ENCODE data around the gene BCL10.

BCL10 gene

GRCh38 chr1:85283475-85284199 is 7.2 kb upstream of the BCL10 start:
- Mint-ChIP-seq H3K4me3 (no peak overlapping the region), H3K4me1 (peaks cover 12% of the 10 kb centered on the region), H3K36me3 (no peaks in the 10 kb centered on the region), H3K9me3 (no peaks in the 10 kb centered on the region), H3K27ac (no peak overlapping the region)
- DNase-seq (ENCODE audit: low spot score in 2 of 2) (no peak), ATAC-seq (no peak)

GRCh38 chr1:85282424-85282823 is 6.0 kb upstream of the BCL10 start:
- ATAC-seq (no peak), DNase-seq (ENCODE audit: low spot score in 2 of 2) (no peak)
- Mint-ChIP-seq H3K36me3 (no peaks in the 10 kb centered on the region), H3K27ac (no peak overlapping the region), H3K9me3 (no peaks in the 10 kb centered on the region), H3K4me1 (peaks cover 14% of the 10 kb centered on the region), H3K4me3 (no peak overlapping the region)

- Mint-ChIP-seq H3K36me3 (no peaks in the 10 kb centered on the region), H3K27ac (no peak overlapping the region), H3K4me1 (peaks cover 20% of the 10 kb centered on the region), H3K9me3 (no peaks in the 10 kb centered on the region), H3K4me3 (no peak overlapping the region)
- DNase-seq (ENCODE audit: low spot score in 2 of 2) = no peak
- no peak for ATAC-seq
These were observed 4.2 kb upstream of the BCL10 start for GRCh38 chr1:85280636-85281035.

- no peak for ATAC-seq
- Mint-ChIP-seq H3K4me1 (peaks cover 27% of the 10 kb centered on the region), H3K27ac (no peak overlapping the region), H3K9me3 (no peaks in the 10 kb centered on the region), H3K36me3 (peaks cover 2% of the 10 kb centered on the region), H3K4me3 (no peak overlapping the region)
- DNase-seq (ENCODE audit: low spot score in 2 of 2) = no peak
These were observed 3.1 kb upstream of the BCL10 start for GRCh38 chr1:85279458-85280080.

GRCh38 chr1:85278853-85279314 is 2.5 kb upstream of the BCL10 start:
- Mint-ChIP-seq H3K27ac (no peak overlapping the region), H3K4me3 (no peak overlapping the region), H3K9me3 (no peaks in the 10 kb centered on the region), H3K36me3 (peaks cover 9% of the 10 kb centered on the region), H3K4me1 (peaks cover 34% of the 10 kb centered on the region)
- peak; percentile 51 for ATAC-seq
- peak in 1 of 2 donors; percentile 72 for DNase-seq (ENCODE audit: low spot score in 2 of 2)

GRCh38 chr1:85277802-85278201 is 1.4 kb upstream of the BCL10 start:
- Mint-ChIP-seq H3K4me3 (no peak overlapping the region), H3K36me3 (peaks cover 19% of the 10 kb centered on the region), H3K4me1 (peaks cover 45% of the 10 kb centered on the region), H3K9me3 (no peaks in the 10 kb centered on the region), H3K27ac (no peak overlapping the region)
- DNase-seq (ENCODE audit: low spot score in 2 of 2) (no peak), ATAC-seq (no peak)

- no peak for DNase-seq (ENCODE audit: low spot score in 2 of 2)
- H3K27ac Mint-ChIP-seq = peak overlapping the region; percentile 91
- no peak for ATAC-seq
- no peaks in the 10 kb centered on the region for H3K9me3 Mint-ChIP-seq
- peaks cover 48% of the 10 kb centered on the region for H3K4me1 Mint-ChIP-seq
- H3K4me3 Mint-ChIP-seq = peak overlapping the region; percentile 73
- H3K36me3 Mint-ChIP-seq = peaks cover 26% of the 10 kb centered on the region
These were observed 677 bp upstream of the BCL10 start for GRCh38 chr1:85276978-85277639.

GRCh38 chr1:85275701-85276214 is 674 bp downstream of the BCL10 start:
- H3K36me3 Mint-ChIP-seq = peaks cover 40% of the 10 kb centered on the region
- peaks cover 52% of the 10 kb centered on the region for H3K4me1 Mint-ChIP-seq
- H3K4me3 Mint-ChIP-seq = peak overlapping the region; percentile 73
- ATAC-seq (no peak), DNase-seq (ENCODE audit: low spot score in 2 of 2) (peak in 1 of 2 donors; percentile 63)
- H3K9me3 Mint-ChIP-seq = no peaks in the 10 kb centered on the region
- H3K27ac Mint-ChIP-seq = peak overlapping the region; percentile 91

GRCh38 chr1:85274969-85275453 is 1.4 kb downstream of the BCL10 start:
- Mint-ChIP-seq H3K9me3 (no peaks in the 10 kb centered on the region), H3K36me3 (peaks cover 47% of the 10 kb centered on the region), H3K4me1 (peaks cover 52% of the 10 kb centered on the region), H3K27ac (peak overlapping the region; percentile 91), H3K4me3 (peak overlapping the region; percentile 73)
- ATAC-seq = no peak
- no peak for DNase-seq (ENCODE audit: low spot score in 2 of 2)

GRCh38 chr1:85273397-85273796 is 3.0 kb downstream of the BCL10 start:
- DNase-seq (ENCODE audit: low spot score in 2 of 2) = no peak
- Mint-ChIP-seq H3K4me3 (no peak overlapping the region), H3K9me3 (no peaks in the 10 kb centered on the region), H3K4me1 (peaks cover 48% of the 10 kb centered on the region), H3K36me3 (peaks cover 63% of the 10 kb centered on the region), H3K27ac (peak overlapping the region; percentile 9)
- ATAC-seq = no peak

GRCh38 chr1:85268801-85269585 is 7.4 kb downstream of the BCL10 start:
- Mint-ChIP-seq H3K9me3 (no peaks in the 10 kb centered on the region), H3K27ac (peak overlapping the region; percentile 35), H3K4me1 (peaks cover 36% of the 10 kb centered on the region), H3K36me3 (peaks cover 100% of the 10 kb centered on the region), H3K4me3 (no peak overlapping the region)
- ATAC-seq (no peak), DNase-seq (ENCODE audit: low spot score in 2 of 2) (no peak)

GRCh38 chr1:85267313-85267712 is 9.1 kb downstream of the BCL10 start:
- H3K36me3 Mint-ChIP-seq = peaks cover 92% of the 10 kb centered on the region
- H3K9me3 Mint-ChIP-seq = no peaks in the 10 kb centered on the region
- ATAC-seq = no peak
- peaks cover 20% of the 10 kb centered on the region for H3K4me1 Mint-ChIP-seq
- H3K4me3 Mint-ChIP-seq = no peak overlapping the region
- no peak for DNase-seq (ENCODE audit: low spot score in 2 of 2)
- no peak overlapping the region for H3K27ac Mint-ChIP-seq

- no peak for ATAC-seq
- no peak overlapping the region for H3K27ac Mint-ChIP-seq
- H3K36me3 Mint-ChIP-seq = peaks cover 70% of the 10 kb centered on the region
- DNase-seq (ENCODE audit: low spot score in 2 of 2) = no peak
- H3K4me1 Mint-ChIP-seq = peaks cover 18% of the 10 kb centered on the region
- no peak overlapping the region for H3K4me3 Mint-ChIP-seq
- no peaks in the 10 kb centered on the region for H3K9me3 Mint-ChIP-seq
These were observed 12.3 kb downstream of the BCL10 start for GRCh38 chr1:85264150-85264549.

- H3K9me3 Mint-ChIP-seq = no peaks in the 10 kb centered on the region
- H3K36me3 Mint-ChIP-seq = peaks cover 65% of the 10 kb centered on the region
- ATAC-seq (no peak), DNase-seq (ENCODE audit: low spot score in 2 of 2) (no peak)
- H3K4me1 Mint-ChIP-seq = peaks cover 21% of the 10 kb centered on the region
- H3K4me3 Mint-ChIP-seq = no peak overlapping the region
- H3K27ac Mint-ChIP-seq = no peak overlapping the region
These were observed 13.4 kb downstream of the BCL10 start for GRCh38 chr1:85262985-85263384.

- ATAC-seq (no peak), DNase-seq (ENCODE audit: low spot score in 2 of 2) (no peak)
- Mint-ChIP-seq H3K36me3 (peaks cover 65% of the 10 kb centered on the region), H3K9me3 (no peaks in the 10 kb centered on the region), H3K27ac (peak overlapping the region; percentile 97), H3K4me1 (peaks cover 34% of the 10 kb centered on the region), H3K4me3 (peak overlapping the region; percentile 92)
These were observed 16.5 kb downstream of the BCL10 start for GRCh38 chr1:85259912-85260274.
